ENCODE data around the gene MORN1.

MORN1 gene

DNA sequence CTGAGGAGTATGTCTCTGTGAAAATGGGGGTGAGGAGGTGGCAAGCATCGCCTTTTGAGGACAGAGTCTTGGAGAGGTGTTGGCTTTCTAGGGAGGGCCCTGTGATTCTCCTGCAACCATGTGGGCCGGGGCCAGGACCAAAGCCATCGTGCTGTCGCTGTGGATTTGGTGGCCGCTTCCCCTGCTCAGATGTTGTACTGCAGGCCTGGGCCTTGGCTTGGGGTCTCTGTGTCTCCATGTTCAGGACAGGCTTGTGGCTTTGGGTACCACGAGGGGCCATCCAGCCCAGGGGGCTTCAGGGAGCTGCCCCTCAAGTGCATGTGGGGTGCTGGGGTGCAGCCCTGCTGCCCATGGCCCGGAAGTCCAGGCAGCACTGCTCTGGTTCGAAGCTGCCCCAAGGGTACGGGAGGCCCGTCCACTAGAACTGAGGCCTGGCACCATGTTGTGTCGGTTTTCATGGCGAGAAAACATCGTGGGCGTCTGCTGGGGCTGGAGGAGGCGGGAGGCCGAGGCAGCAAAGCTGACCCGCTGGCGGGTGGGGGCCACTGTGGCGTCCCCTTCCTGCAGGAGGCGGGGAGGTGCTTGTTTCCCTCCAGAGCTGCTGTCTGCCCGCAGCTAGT, 107.9 kb downstream of the MORN1 start:
- Histone ChIP-seq H3K27me3 (replicated peaks; ENCODE audit: insufficient read depth, low read length) (no peaks in the 10 kb centered on the region), H3K4me3 (ENCODE audit: low read length) (no peak overlapping the region), H3K9me2 (replicated peaks; ENCODE audit: insufficient read depth, low read length) (no peaks in the 10 kb centered on the region), H4K20me1 (ENCODE audit: insufficient read depth, low read length) (no peaks in the 10 kb centered on the region), H3K4me1 (ENCODE audit: low read length) (no peaks in the 10 kb centered on the region), H3K4me2 (ENCODE audit: low read depth, low read length) (no peak overlapping the region), H3K9ac (ENCODE audit: low read length) (no peak overlapping the region), H3K27ac (ENCODE audit: low read length) (no peak overlapping the region), H3K36me3 (replicated peaks; ENCODE audit: insufficient read depth, low read length) (no peaks in the 10 kb centered on the region), H3K9me3 (replicated peaks; ENCODE audit: insufficient read depth, low read length) (no peaks in the 10 kb centered on the region), H3K79me2 (ENCODE audit: low read length) (peaks cover 3% of the 10 kb centered on the region), H3F3A (ENCODE audit: insufficient read depth, low read length) (no peaks in the 10 kb centered on the region), H2AFZ (ENCODE audit: low read length) (no peak overlapping the region)
- TF ChIP-seq, protein P1, sequence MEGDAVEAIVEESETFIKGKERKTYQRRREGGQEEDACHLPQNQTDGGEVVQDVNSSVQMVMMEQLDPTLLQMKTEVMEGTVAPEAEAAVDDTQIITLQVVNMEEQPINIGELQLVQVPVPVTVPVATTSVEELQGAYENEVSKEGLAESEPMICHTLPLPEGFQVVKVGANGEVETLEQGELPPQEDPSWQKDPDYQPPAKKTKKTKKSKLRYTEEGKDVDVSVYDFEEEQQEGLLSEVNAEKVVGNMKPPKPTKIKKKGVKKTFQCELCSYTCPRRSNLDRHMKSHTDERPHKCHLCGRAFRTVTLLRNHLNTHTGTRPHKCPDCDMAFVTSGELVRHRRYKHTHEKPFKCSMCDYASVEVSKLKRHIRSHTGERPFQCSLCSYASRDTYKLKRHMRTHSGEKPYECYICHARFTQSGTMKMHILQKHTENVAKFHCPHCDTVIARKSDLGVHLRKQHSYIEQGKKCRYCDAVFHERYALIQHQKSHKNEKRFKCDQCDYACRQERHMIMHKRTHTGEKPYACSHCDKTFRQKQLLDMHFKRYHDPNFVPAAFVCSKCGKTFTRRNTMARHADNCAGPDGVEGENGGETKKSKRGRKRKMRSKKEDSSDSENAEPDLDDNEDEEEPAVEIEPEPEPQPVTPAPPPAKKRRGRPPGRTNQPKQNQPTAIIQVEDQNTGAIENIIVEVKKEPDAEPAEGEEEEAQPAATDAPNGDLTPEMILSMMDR (IDR thresholded peaks at IDR 0.05; ENCODE audit: low read length), result no peak
- TF ChIP-seq EZH2phosphoT487 (IDR thresholded peaks at IDR 0.05; ENCODE audit: low read length) (no peak), EZH2 (optimal IDR thresholded peaks at IDR 0.05; ENCODE audit: low read depth, low read length) (no peak)
- no peak for DNase-seq

DNA sequence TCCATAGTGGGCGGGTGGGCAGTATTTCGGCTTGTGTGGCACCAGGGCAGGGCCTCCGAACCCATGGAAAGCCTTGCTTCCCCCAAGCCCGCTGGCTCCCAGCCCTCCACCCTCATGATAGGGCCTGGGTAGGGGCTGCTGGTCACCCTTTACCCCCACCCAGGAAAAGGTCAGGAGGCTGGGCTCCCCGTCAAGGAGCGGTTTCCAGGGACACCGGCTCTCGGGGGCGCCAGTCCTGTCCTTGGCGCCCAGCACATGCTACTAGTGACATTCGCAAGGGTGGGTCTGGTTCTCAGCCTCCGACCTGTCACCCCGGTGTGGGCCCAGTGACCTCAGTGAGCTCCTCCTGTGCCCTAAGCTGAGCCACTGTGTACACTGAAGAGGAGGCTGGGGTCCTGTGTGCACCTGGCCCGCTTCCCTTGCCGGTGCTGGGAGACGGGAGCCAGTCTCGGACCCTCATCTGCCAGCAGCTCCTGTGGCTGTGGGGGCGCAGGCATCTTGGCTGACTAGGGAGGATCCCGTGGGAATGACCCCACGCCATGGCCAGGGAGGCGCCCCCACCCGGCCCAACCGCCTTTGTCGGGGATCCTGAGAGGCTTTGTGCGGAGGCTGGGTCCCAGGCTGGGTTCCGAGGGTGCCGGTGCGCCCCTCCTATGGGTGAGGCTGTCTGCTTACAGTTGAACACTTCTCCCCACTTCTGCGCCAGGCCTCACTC, 108.6 kb downstream of the MORN1 start:
- H3K4me2 ChIP-seq (ENCODE audit: low read depth, low read length), result no peak overlapping the region
- H3F3A ChIP-seq (ENCODE audit: insufficient read depth, low read length), result no peaks in the 10 kb centered on the region
- H3K4me3 ChIP-seq (ENCODE audit: low read length), result no peak overlapping the region
- no peaks in the 10 kb centered on the region for H3K9me2 ChIP-seq (replicated peaks; ENCODE audit: insufficient read depth, low read length)
- H3K36me3 ChIP-seq (replicated peaks; ENCODE audit: insufficient read depth, low read length), result no peaks in the 10 kb centered on the region
- H2AFZ ChIP-seq (ENCODE audit: low read length), result no peak overlapping the region
- H3K4me1 ChIP-seq (ENCODE audit: low read length), result no peaks in the 10 kb centered on the region
- H4K20me1 ChIP-seq (ENCODE audit: insufficient read depth, low read length), result no peaks in the 10 kb centered on the region
- no peaks in the 10 kb centered on the region for H3K79me2 ChIP-seq (ENCODE audit: low read length)
- no peak overlapping the region for H3K9ac ChIP-seq (ENCODE audit: low read length)
- DNase-seq, result no peak
- H3K27ac ChIP-seq (ENCODE audit: low read length), result no peak overlapping the region
- no peaks in the 10 kb centered on the region for H3K27me3 ChIP-seq (replicated peaks; ENCODE audit: insufficient read depth, low read length)
- TF ChIP-seq EZH2 (optimal IDR thresholded peaks at IDR 0.05; ENCODE audit: low read depth, low read length) (no peak), EZH2phosphoT487 (IDR thresholded peaks at IDR 0.05; ENCODE audit: low read length) (no peak)
- TF ChIP-seq, protein P1 (IDR thresholded peaks at IDR 0.05; ENCODE audit: low read length), result no peak
- H3K9me3 ChIP-seq (replicated peaks; ENCODE audit: insufficient read depth, low read length), result no peaks in the 10 kb centered on the region

DNA sequence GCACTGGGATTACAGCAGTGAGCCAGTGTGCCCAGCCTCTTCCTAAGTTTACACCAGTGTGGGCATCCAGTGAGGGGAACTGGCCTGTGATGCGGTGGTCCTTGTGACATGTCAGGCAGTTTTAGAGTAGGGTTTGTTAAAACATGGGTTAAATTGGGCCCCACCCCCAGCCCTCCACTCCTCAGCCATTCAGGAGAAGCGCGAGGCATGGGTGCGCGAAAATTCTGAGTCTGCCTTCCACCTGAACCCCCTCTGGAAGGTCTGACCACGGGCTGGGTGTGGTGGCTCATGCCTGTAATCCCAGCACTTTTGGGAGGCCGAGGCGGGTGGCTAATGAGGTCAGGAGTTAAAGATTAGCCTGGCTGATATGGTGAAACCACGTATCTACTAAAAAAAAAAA, 111.5 kb downstream of the MORN1 start:
- Histone ChIP-seq H4K20me1 (ENCODE audit: insufficient read depth, low read length) (no peaks in the 10 kb centered on the region), H3K9me3 (replicated peaks; ENCODE audit: insufficient read depth, low read length) (no peaks in the 10 kb centered on the region), H3K36me3 (replicated peaks; ENCODE audit: insufficient read depth, low read length) (no peaks in the 10 kb centered on the region), H3K4me3 (ENCODE audit: low read length) (no peak overlapping the region), H3K27me3 (replicated peaks; ENCODE audit: insufficient read depth, low read length) (no peaks in the 10 kb centered on the region), H2AFZ (ENCODE audit: low read length) (no peak overlapping the region), H3K79me2 (ENCODE audit: low read length) (no peaks in the 10 kb centered on the region; the same call in 1 of the 2 replicates), H3K9ac (ENCODE audit: low read length) (no peak overlapping the region), H3K9me2 (replicated peaks; ENCODE audit: insufficient read depth, low read length) (no peaks in the 10 kb centered on the region), H3K27ac (ENCODE audit: low read length) (no peak overlapping the region), H3K4me2 (ENCODE audit: low read depth, low read length) (no peak overlapping the region), H3F3A (ENCODE audit: insufficient read depth, low read length) (no peaks in the 10 kb centered on the region), H3K4me1 (ENCODE audit: low read length) (no peaks in the 10 kb centered on the region)
- no peak for DNase-seq
- no peak for TF ChIP-seq EZH2phosphoT487 (IDR thresholded peaks at IDR 0.05; ENCODE audit: low read length)
- TF ChIP-seq, protein P1 (IDR thresholded peaks at IDR 0.05; ENCODE audit: low read length), result no peak
- no peak for TF ChIP-seq EZH2 (optimal IDR thresholded peaks at IDR 0.05; ENCODE audit: low read depth, low read length)

All from MM.1S (cell line).